ENCODE data around the gene ZDHHC11B. TPM values are rescaled to one million over a fixed set of nuclear protein-coding genes. Genes with fewer than 3 reads are reported as not detected.
"Not testable (repeated sequence)": the region's sequence is repeated elsewhere in the genome, so short reads cannot be mapped to it uniquely, and the experiment has no call there.

Gene ZDHHC11B
- total RNA-seq, 6 experiments from 2014 or later, result 0.56 to 5.1 (median 2.8) TPM

GRCh38 chr5:696753-697702, 87.5 kb downstream of the ZDHHC11B start:
- H3K27me3 ChIP-seq; H3K27ac ChIP-seq; intact Hi-C loops (cut with DNase I); DNase-seq; H3K36me3 ChIP-seq; ATAC-seq; H3K4me1 ChIP-seq; H3K9me3 ChIP-seq; H3K4me3 ChIP-seq: not testable (repeated sequence)
- WGBS (ENCODE audit: insufficient coverage, low coverage, low lambda C conversion rate, missing lambda C conversion rate), result 90% methylated on average over 7 of the region's 21 CpGs

- H3K36me3 ChIP-seq; H3K9me3 ChIP-seq; DNase-seq; H3K4me1 ChIP-seq; ATAC-seq; H3K4me3 ChIP-seq; H3K27me3 ChIP-seq; intact Hi-C loops (cut with DNase I); H3K27ac ChIP-seq: not testable (repeated sequence)
- no CpG with 5 or more reads among the region's 8 CpGs for WGBS (ENCODE audit: insufficient coverage, low coverage, low lambda C conversion rate, missing lambda C conversion rate)
These were observed 88.3 kb downstream of the ZDHHC11B start for GRCh38 chr5:696191-696590.

- ATAC-seq; H3K4me3 ChIP-seq; H3K4me1 ChIP-seq; H3K9me3 ChIP-seq; H3K36me3 ChIP-seq; H3K27ac ChIP-seq; H3K27me3 ChIP-seq; DNase-seq; intact Hi-C loops (cut with DNase I): not testable (repeated sequence)
- WGBS (ENCODE audit: insufficient coverage, low coverage, low lambda C conversion rate, missing lambda C conversion rate), result no CpG with 5 or more reads among the region's 13 CpGs
These were observed 89.1 kb downstream of the ZDHHC11B start for GRCh38 chr5:695475-695874.

GRCh38 chr5:694042-694431, 90.5 kb downstream of the ZDHHC11B start:
- Histone ChIP-seq H3K27ac (peak overlapping the region in 1 of 3 donors; percentile 53), H3K4me3 (peak overlapping the region; percentile 43 to 66 (median 49))
- H3K9me3 ChIP-seq; H3K36me3 ChIP-seq; H3K27me3 ChIP-seq; H3K4me1 ChIP-seq; intact Hi-C loops (cut with DNase I): not testable (repeated sequence)
- ATAC-seq (peak; percentile 6 to 53 (median 22)), DNase-seq (peak in 1 of 3 donors; percentile 65)
- WGBS (ENCODE audit: insufficient coverage, low coverage, low lambda C conversion rate, missing lambda C conversion rate), result 22% methylated on average over 6 of the region's 22 CpGs

- Histone ChIP-seq H3K27ac (peak within 1 kb of the TSS in 2 of 3 donors; percentile 47 to 53), H3K4me3 (peak within 1 kb of the TSS; percentile 49 to 66 (median 52))
- intact Hi-C loops (cut with DNase I); H3K36me3 ChIP-seq; H3K27me3 ChIP-seq; H3K4me1 ChIP-seq; H3K9me3 ChIP-seq: not testable (repeated sequence)
- 1% methylated on average over 18 of the region's 109 CpGs for WGBS (ENCODE audit: insufficient coverage, low coverage, low lambda C conversion rate, missing lambda C conversion rate)
- peak; percentile 88 for TF ChIP-seq POLR2A (IDR thresholded peaks at IDR 0.05)
- ATAC-seq (peak; percentile 90 to 94 (median 92)), DNase-seq (peak; percentile 93 to 94 (median 93))
These were observed 91.1 kb downstream of the ZDHHC11B start, which contains the start of gene TPPP for GRCh38 chr5:693271-694041. Gene TPPP, minus strand, starts transcription at chr5:693352. Its CDS starts 15,292 bp downstream, at chr5:678060.

- Histone ChIP-seq H3K27ac (peak overlapping the region in 1 of 3 donors; percentile 21), H3K4me3 (peak overlapping the region; percentile 44 to 66 (median 52))
- DNase-seq (peak in 1 of 3 donors; percentile 65), ATAC-seq (peak; percentile 7 to 35 (median 28))
- H3K27me3 ChIP-seq; H3K36me3 ChIP-seq; intact Hi-C loops (cut with DNase I); H3K9me3 ChIP-seq; H3K4me1 ChIP-seq: not testable (repeated sequence)
- 0% methylated on average over 12 of the region's 41 CpGs for WGBS (ENCODE audit: insufficient coverage, low coverage, low lambda C conversion rate, missing lambda C conversion rate)
These were observed 91.9 kb downstream of the ZDHHC11B start for GRCh38 chr5:692529-693041.

- Histone ChIP-seq H3K27ac (no peak overlapping the region), H3K36me3 (no peaks in the 10 kb centered on the region), H3K9me3 (no peaks in the 10 kb centered on the region), H3K27me3 (no peaks in the 10 kb centered on the region), H3K4me3 (peak overlapping the region; percentile 44 to 66 (median 52)), H3K4me1 (no peaks in the 10 kb centered on the region)
- TF ChIP-seq POLR2A (IDR thresholded peaks at IDR 0.05) (no peak), CTCF (IDR thresholded peaks at IDR 0.05) (no peak)
- intact Hi-C loops (cut with DNase I), result no loop called here
- DNase-seq (no peak), ATAC-seq (no peak)
- 24% methylated on average over 2 of the region's 2 CpGs for WGBS (ENCODE audit: insufficient coverage, low coverage, low lambda C conversion rate, missing lambda C conversion rate)
These were observed 92.6 kb downstream of the ZDHHC11B start for GRCh38 chr5:691817-692528.

GRCh38 chr5:691049-691448, 93.5 kb downstream of the ZDHHC11B start:
- H3K27ac ChIP-seq; H3K4me3 ChIP-seq; intact Hi-C loops (cut with DNase I); DNase-seq; H3K36me3 ChIP-seq; H3K4me1 ChIP-seq; H3K9me3 ChIP-seq; H3K27me3 ChIP-seq: not testable (repeated sequence)
- peak; percentile 25 to 30 (median 28) for ATAC-seq
- WGBS (ENCODE audit: insufficient coverage, low coverage, low lambda C conversion rate, missing lambda C conversion rate), result no CpG with 5 or more reads among the region's 23 CpGs

- H3K27me3 ChIP-seq; intact Hi-C loops (cut with DNase I); H3K4me3 ChIP-seq; H3K4me1 ChIP-seq; ATAC-seq; H3K36me3 ChIP-seq; DNase-seq; H3K27ac ChIP-seq; H3K9me3 ChIP-seq: not testable (repeated sequence)
- WGBS (ENCODE audit: insufficient coverage, low coverage, low lambda C conversion rate, missing lambda C conversion rate), result no CpG with 5 or more reads among the region's 12 CpGs
These were observed 94.2 kb downstream of the ZDHHC11B start for GRCh38 chr5:690293-690692.

Measured in right lobe of liver (tissue), 6 donors.